H1 (cell line): ENCODE data around the gene DCAF8L2. TPM values are rescaled to one million over a fixed set of nuclear protein-coding genes. Genes with fewer than 3 reads are reported as not detected.

ENCODE experiments used
- RNF2 ChIP-seq: fragments of 200-900, 300-1000 bp; sonication (generic); IDR thresholded peaks from 2 replicates; pipeline ENCODE4 v1.7.1; 2016; ENCODE audit warnings: borderline replicate concordance, low read depth, mild to moderate bottlenecking, antibody characterized with exemption, low read length; ENCODE audit not compliant: poor library complexity, severe bottlenecking; ENCODE audit errors: missing control alignments
- SAP30 ChIP-seq: fragments of 300-600 bp; sonication (generic); IDR thresholded peaks from 2 replicates; pipeline ENCODE4 v1.7.1; 2012; ENCODE audit warnings: low read length, moderate library complexity, mild to moderate bottlenecking, inconsistent platforms; ENCODE audit not compliant: insufficient read depth, insufficient replicate concordance
- SP2 ChIP-seq: IDR thresholded peaks from 2 replicates; pipeline ENCODE4 v1.6.1; 2012; ENCODE audit warnings: mild to moderate bottlenecking, low read length, inconsistent platforms
- SUZ12 ChIP-seq: fragments of 200-600 bp; sonication (generic); IDR thresholded peaks from 2 replicates; pipeline ENCODE4 v1.6.1; 2012; ENCODE audit warnings: mild to moderate bottlenecking, inconsistent platforms, low read length, moderate library complexity, mixed read lengths
- polyA plus RNA-seq, 7 experiments: library from polyadenylated mRNA; depleted of rRNA in 3 of 7; stranded (reverse) in 5 of 7; unstranded in 2 of 7; fragments of >200 nt in 5 of 7; fragments of 200-250 nt in 2 of 7; gene quantifications; 1 replicate in 5 of 7; 2 replicates in 1 of 7; 4 replicates in 1 of 7; pipeline versions ENCODE4 v1.2.1 to v1.2.3, GENCODE V29; 2011 to 2013; ENCODE audit warnings: missing spikeins in 2 of 7, mixed read lengths in 2 of 7
- total RNA-seq: library from RNA; stranded (reverse); fragmentation: NEBNext Ultra II Directional; extraction: Animal tissue kit (Norgen Biotek cat#: 25700); gene quantifications from 2 replicates; pipeline ENCODE4 v1.2.1, GENCODE V29; 2021
- TF ChIP-seq, protein P1 (sequence below): fragments of 300-600 bp; sonication (generic); IDR thresholded peaks from 2 replicates; pipeline ENCODE4 v1.7.1; 2012; ENCODE audit warnings: low read length, moderate library complexity, mild to moderate bottlenecking, inconsistent platforms; ENCODE audit not compliant: insufficient replicate concordance
- TF ChIP-seq, protein P2 (sequence below), 3 experiments: IDR thresholded peaks; 1 replicate in 2 of 3; 2 replicates in 1 of 3; pipeline versions ENCODE4 v1.5.1 to v1.6.1; 2011; ENCODE audit warnings: low read length in 3 of 3, mild to moderate bottlenecking in 3 of 3, inconsistent platforms in 2 of 3, low read depth in 1 of 3, moderate library complexity in 1 of 3; ENCODE audit not compliant: insufficient read depth in 1 of 3; ENCODE audit errors: control extremely low read depth in 1 of 3

The DCAF8L2 gene
- total and polyA plus RNA-seq, 2 of the 8 experiments (the other 6 are each of a cell fraction or from before 2014, with no cell fraction given): not detected

DNA sequence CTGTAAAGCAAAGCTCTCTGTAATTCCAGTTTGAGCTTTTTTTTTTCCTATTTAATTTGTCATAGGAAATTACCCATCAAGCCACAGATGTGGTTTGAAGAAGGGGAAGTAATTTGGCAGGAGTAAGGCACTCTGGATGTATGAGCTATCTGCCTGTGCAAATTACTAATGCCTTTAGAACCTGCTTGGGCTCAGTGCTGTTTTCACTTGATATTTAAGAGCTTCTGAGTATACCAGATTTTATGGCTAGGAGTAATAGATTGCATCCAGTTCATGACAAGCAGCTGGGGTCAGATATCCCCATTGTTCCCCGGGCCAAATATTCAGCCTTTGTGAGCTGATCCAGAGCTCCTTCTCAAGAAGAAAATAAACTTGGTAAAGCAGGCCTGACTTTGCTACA, 89.1 kb downstream of the DCAF8L2 start (continued):
- TF ChIP-seq, protein P1, sequence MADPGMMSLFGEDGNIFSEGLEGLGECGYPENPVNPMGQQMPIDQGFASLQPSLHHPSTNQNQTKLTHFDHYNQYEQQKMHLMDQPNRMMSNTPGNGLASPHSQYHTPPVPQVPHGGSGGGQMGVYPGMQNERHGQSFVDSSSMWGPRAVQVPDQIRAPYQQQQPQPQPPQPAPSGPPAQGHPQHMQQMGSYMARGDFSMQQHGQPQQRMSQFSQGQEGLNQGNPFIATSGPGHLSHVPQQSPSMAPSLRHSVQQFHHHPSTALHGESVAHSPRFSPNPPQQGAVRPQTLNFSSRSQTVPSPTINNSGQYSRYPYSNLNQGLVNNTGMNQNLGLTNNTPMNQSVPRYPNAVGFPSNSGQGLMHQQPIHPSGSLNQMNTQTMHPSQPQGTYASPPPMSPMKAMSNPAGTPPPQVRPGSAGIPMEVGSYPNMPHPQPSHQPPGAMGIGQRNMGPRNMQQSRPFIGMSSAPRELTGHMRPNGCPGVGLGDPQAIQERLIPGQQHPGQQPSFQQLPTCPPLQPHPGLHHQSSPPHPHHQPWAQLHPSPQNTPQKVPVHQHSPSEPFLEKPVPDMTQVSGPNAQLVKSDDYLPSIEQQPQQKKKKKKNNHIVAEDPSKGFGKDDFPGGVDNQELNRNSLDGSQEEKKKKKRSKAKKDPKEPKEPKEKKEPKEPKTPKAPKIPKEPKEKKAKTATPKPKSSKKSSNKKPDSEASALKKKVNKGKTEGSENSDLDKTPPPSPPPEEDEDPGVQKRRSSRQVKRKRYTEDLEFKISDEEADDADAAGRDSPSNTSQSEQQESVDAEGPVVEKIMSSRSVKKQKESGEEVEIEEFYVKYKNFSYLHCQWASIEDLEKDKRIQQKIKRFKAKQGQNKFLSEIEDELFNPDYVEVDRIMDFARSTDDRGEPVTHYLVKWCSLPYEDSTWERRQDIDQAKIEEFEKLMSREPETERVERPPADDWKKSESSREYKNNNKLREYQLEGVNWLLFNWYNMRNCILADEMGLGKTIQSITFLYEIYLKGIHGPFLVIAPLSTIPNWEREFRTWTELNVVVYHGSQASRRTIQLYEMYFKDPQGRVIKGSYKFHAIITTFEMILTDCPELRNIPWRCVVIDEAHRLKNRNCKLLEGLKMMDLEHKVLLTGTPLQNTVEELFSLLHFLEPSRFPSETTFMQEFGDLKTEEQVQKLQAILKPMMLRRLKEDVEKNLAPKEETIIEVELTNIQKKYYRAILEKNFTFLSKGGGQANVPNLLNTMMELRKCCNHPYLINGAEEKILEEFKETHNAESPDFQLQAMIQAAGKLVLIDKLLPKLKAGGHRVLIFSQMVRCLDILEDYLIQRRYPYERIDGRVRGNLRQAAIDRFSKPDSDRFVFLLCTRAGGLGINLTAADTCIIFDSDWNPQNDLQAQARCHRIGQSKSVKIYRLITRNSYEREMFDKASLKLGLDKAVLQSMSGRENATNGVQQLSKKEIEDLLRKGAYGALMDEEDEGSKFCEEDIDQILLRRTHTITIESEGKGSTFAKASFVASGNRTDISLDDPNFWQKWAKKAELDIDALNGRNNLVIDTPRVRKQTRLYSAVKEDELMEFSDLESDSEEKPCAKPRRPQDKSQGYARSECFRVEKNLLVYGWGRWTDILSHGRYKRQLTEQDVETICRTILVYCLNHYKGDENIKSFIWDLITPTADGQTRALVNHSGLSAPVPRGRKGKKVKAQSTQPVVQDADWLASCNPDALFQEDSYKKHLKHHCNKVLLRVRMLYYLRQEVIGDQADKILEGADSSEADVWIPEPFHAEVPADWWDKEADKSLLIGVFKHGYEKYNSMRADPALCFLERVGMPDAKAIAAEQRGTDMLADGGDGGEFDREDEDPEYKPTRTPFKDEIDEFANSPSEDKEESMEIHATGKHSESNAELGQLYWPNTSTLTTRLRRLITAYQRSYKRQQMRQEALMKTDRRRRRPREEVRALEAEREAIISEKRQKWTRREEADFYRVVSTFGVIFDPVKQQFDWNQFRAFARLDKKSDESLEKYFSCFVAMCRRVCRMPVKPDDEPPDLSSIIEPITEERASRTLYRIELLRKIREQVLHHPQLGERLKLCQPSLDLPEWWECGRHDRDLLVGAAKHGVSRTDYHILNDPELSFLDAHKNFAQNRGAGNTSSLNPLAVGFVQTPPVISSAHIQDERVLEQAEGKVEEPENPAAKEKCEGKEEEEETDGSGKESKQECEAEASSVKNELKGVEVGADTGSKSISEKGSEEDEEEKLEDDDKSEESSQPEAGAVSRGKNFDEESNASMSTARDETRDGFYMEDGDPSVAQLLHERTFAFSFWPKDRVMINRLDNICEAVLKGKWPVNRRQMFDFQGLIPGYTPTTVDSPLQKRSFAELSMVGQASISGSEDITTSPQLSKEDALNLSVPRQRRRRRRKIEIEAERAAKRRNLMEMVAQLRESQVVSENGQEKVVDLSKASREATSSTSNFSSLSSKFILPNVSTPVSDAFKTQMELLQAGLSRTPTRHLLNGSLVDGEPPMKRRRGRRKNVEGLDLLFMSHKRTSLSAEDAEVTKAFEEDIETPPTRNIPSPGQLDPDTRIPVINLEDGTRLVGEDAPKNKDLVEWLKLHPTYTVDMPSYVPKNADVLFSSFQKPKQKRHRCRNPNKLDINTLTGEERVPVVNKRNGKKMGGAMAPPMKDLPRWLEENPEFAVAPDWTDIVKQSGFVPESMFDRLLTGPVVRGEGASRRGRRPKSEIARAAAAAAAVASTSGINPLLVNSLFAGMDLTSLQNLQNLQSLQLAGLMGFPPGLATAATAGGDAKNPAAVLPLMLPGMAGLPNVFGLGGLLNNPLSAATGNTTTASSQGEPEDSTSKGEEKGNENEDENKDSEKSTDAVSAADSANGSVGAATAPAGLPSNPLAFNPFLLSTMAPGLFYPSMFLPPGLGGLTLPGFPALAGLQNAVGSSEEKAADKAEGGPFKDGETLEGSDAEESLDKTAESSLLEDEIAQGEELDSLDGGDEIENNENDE: no peak
- TF ChIP-seq SAP30 (no peak), SP2 (no peak), SUZ12 (no peak), RNF2 (no peak)
- TF ChIP-seq, protein P2, sequence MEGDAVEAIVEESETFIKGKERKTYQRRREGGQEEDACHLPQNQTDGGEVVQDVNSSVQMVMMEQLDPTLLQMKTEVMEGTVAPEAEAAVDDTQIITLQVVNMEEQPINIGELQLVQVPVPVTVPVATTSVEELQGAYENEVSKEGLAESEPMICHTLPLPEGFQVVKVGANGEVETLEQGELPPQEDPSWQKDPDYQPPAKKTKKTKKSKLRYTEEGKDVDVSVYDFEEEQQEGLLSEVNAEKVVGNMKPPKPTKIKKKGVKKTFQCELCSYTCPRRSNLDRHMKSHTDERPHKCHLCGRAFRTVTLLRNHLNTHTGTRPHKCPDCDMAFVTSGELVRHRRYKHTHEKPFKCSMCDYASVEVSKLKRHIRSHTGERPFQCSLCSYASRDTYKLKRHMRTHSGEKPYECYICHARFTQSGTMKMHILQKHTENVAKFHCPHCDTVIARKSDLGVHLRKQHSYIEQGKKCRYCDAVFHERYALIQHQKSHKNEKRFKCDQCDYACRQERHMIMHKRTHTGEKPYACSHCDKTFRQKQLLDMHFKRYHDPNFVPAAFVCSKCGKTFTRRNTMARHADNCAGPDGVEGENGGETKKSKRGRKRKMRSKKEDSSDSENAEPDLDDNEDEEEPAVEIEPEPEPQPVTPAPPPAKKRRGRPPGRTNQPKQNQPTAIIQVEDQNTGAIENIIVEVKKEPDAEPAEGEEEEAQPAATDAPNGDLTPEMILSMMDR (IDR thresholded peaks at IDR 0.05; ENCODE audit: control extremely low read depth in 1 of 3, insufficient read depth in 1 of 3, low read depth in 1 of 3, low read length in 3 of 3): no peak
